Measurements from ENCODE around the gene SRM. TPM values are rescaled to one million over a fixed set of nuclear protein-coding genes. Genes with fewer than 3 reads are reported as not detected.
A peak's percentile ranks its signal among the peaks of the same experiment; 100 is the strongest.
"Not testable (repeated sequence)": the region's sequence is repeated elsewhere in the genome, so short reads cannot be mapped to it uniquely, and the experiment has no call there.

SRM gene
- total and polyA plus RNA-seq, 7 experiments from 2014 or later = 30.9 to 128 (median 45.9) TPM

GRCh38 chr1:11100149-11100493, 40.3 kb upstream of the SRM start:
- peak overlapping the region; percentile 91 to 97 (median 95) for H3K27ac Mint-ChIP-seq
- ChIA-PET CTCF (no interaction called here), POLR2A (interaction anchor here (0.9 to 1.8 kb wide), 7 partner anchors 12 to 88 kb away, joined by 3 to 9 read pairs (median 3); partner anchors contain the start of gene TARDBP)
- H3K4me1 ChIP-seq (ENCODE audit: control insufficient read depth in 2 of 2, insufficient read depth in 2 of 2, low read length in 2 of 2) = peaks cover 3 to 4% of the 10 kb centered on the region in 2 donors
- H3K9me3 Mint-ChIP-seq = peaks cover 0 to 1% (median 0%) of the 10 kb centered on the region in 11 donors
- H3K27me3 ChIP-seq (ENCODE audit: control insufficient read depth in 2 of 2, insufficient read depth in 2 of 2, low read length in 2 of 2) = no peaks in the 10 kb centered on the region
- no peaks in the 10 kb centered on the region for H3K9me3 ChIP-seq (ENCODE audit: control insufficient read depth in 2 of 3, low read length in 3 of 3)
- intact Hi-C loops (cut with micrococcal nuclease) = no loop called here
- ATAC-seq (no peak), DNase-seq (no peak)
- peak overlapping the region; percentile 74 for H3K4me3 ChIP-seq (ENCODE audit: low read length)
- H3K36me3 ChIP-seq (ENCODE audit: control insufficient read depth in 2 of 3, insufficient read depth in 3 of 3, low read length in 3 of 3) = peaks cover 0 to 25% (median 0%) of the 10 kb centered on the region in 3 experiments
- peak overlapping the region; percentile 87 to 99 (median 96) for H3K4me3 Mint-ChIP-seq
- peak overlapping the region; percentile 88 for H3K27ac ChIP-seq (ENCODE audit: low read depth, low read length)
- H3K27me3 Mint-ChIP-seq = no peaks in the 10 kb centered on the region
- H3K4me1 Mint-ChIP-seq = peaks cover 6 to 27% (median 20%) of the 10 kb centered on the region in 7 donors
- peaks cover 0 to 5% (median 4%) of the 10 kb centered on the region in 5 donors for H3K36me3 Mint-ChIP-seq

GRCh38 chr1:11099310-11100148, 39.7 kb upstream of the SRM start, which contains the start of gene EXOSC10:
TSS of gene EXOSC10 (minus strand) at chr1:11099869. CDS start at chr1:11099831, 38 bp downstream.
- H3K36me3 ChIP-seq (ENCODE audit: control insufficient read depth in 2 of 3, insufficient read depth in 3 of 3, low read length in 3 of 3) = peaks cover 0 to 30% (median 0%) of the 10 kb centered on the region in 3 experiments

GRCh38 chr1:11098931-11099309, 39.1 kb upstream of the SRM start:
- Histone ChIP-seq H3K36me3 (ENCODE audit: control insufficient read depth in 2 of 3, insufficient read depth in 3 of 3, low read length in 3 of 3) (peaks cover 0 to 36% (median 0%) of the 10 kb centered on the region in 3 experiments), H3K27ac (ENCODE audit: low read depth, low read length) (peak overlapping the region; percentile 88), H3K4me3 (ENCODE audit: low read length) (peak overlapping the region; percentile 74), H3K4me1 (ENCODE audit: control insufficient read depth in 2 of 2, insufficient read depth in 2 of 2, low read length in 2 of 2) (peaks cover 3 to 4% of the 10 kb centered on the region in 2 donors), H3K27me3 (ENCODE audit: control insufficient read depth in 2 of 2, insufficient read depth in 2 of 2, low read length in 2 of 2) (no peaks in the 10 kb centered on the region), H3K9me3 (ENCODE audit: control insufficient read depth in 2 of 3, low read length in 3 of 3) (no peaks in the 10 kb centered on the region)
- Mint-ChIP-seq H3K27ac (peak overlapping the region; percentile 82 to 97 (median 93)), H3K4me3 (peak overlapping the region; percentile 87 to 99 (median 96)), H3K9me3 (peaks cover 0 to 1% (median 0%) of the 10 kb centered on the region in 11 donors), H3K36me3 (peaks cover 0 to 5% (median 4%) of the 10 kb centered on the region in 5 donors), H3K4me1 (peaks cover 6 to 27% (median 20%) of the 10 kb centered on the region in 7 donors), H3K27me3 (no peaks in the 10 kb centered on the region)
- intact Hi-C loops (cut with micrococcal nuclease) = loop anchor here (1.0 to 10.0 kb wide), 9 partner anchors 39 to 706 kb away; partner anchors contain the start of genes SRM (in 2 of the 2), TARDBP (in 2 of the 2), CLCN6 (in 1 of the 2) and DFFA (in 1 of the 2)
- CTCF ChIA-PET = interaction anchor here (1.2 to 1.3 kb wide), 2 partner anchors 61 to 547 kb away, joined by 3 to 5 read pairs; no protein-coding TSS in a partner anchor
- ATAC-seq = no peak
- no peak for DNase-seq
- POLR2A ChIA-PET = interaction anchor here (1.1 to 2.1 kb wide), 6 partner anchors 11 to 88 kb away, joined by 3 to 9 read pairs (median 4); partner anchors contain the start of genes SRM and TARDBP

More at GRCh38 chr1:11099310-11100148, 39.7 kb upstream of the SRM start, which contains the start of gene EXOSC10:
- Mint-ChIP-seq H3K4me1 (peaks cover 6 to 27% (median 20%) of the 10 kb centered on the region in 7 donors), H3K9me3 (peaks cover 0 to 1% (median 0%) of the 10 kb centered on the region in 11 donors), H3K27ac (peak within 1 kb of the TSS; percentile 91 to 97 (median 95)), H3K4me3 (peak within 1 kb of the TSS; percentile 87 to 99 (median 96)), H3K27me3 (no peaks in the 10 kb centered on the region), H3K36me3 (peaks cover 0 to 5% (median 4%) of the 10 kb centered on the region in 5 donors)
- H3K27me3 ChIP-seq (ENCODE audit: control insufficient read depth in 2 of 2, insufficient read depth in 2 of 2, low read length in 2 of 2) = no peaks in the 10 kb centered on the region
- H3K4me3 ChIP-seq (ENCODE audit: low read length) = peak within 1 kb of the TSS; percentile 74
- peak within 1 kb of the TSS; percentile 88 for H3K27ac ChIP-seq (ENCODE audit: low read depth, low read length)
- DNase-seq = peak; percentile 90 to 97 (median 95)
- no peaks in the 10 kb centered on the region for H3K9me3 ChIP-seq (ENCODE audit: control insufficient read depth in 2 of 3, low read length in 3 of 3)
- POLR2A ChIA-PET = interaction anchor here (0.9 to 1.9 kb wide), 8 partner anchors 11 to 87 kb away, joined by 3 to 9 read pairs (median 3); partner anchors contain the start of genes SRM and TARDBP
- peaks cover 3 to 4% of the 10 kb centered on the region in 2 donors for H3K4me1 ChIP-seq (ENCODE audit: control insufficient read depth in 2 of 2, insufficient read depth in 2 of 2, low read length in 2 of 2)
- ATAC-seq = peak; percentile 99
- intact Hi-C loops (cut with micrococcal nuclease) = loop anchor here (1.0 to 10.0 kb wide), 9 partner anchors 39 to 705 kb away; partner anchors contain the start of genes SRM (in 2 of the 2), TARDBP (in 2 of the 2), CLCN6 (in 1 of the 2) and DFFA (in 1 of the 2)
- CTCF ChIA-PET = interaction anchor here (1.2 to 1.3 kb wide), 2 partner anchors 62 to 546 kb away, joined by 3 to 5 read pairs; no protein-coding TSS in a partner anchor

GRCh38 chr1:11083784-11084183, 24.0 kb upstream of the SRM start:
- DNase-seq; H3K27ac Mint-ChIP-seq; H3K4me3 Mint-ChIP-seq; CTCF ChIA-PET; H3K9me3 Mint-ChIP-seq; intact Hi-C loops (cut with micrococcal nuclease); H3K27ac ChIP-seq (ENCODE audit: low read depth, low read length); ATAC-seq; H3K4me1 ChIP-seq (ENCODE audit: control insufficient read depth in 2 of 2, insufficient read depth in 2 of 2, low read length in 2 of 2); POLR2A ChIA-PET; H3K9me3 ChIP-seq (ENCODE audit: control insufficient read depth in 2 of 3, low read length in 3 of 3); H3K4me1 Mint-ChIP-seq; H3K27me3 Mint-ChIP-seq; H3K27me3 ChIP-seq (ENCODE audit: control insufficient read depth in 2 of 2, insufficient read depth in 2 of 2, low read length in 2 of 2); H3K4me3 ChIP-seq (ENCODE audit: low read length): not testable (repeated sequence)
- H3K36me3 Mint-ChIP-seq = peaks cover 19 to 47% (median 34%) of the 10 kb centered on the region in 5 donors
- peaks cover 6 to 56% (median 33%) of the 10 kb centered on the region in 3 experiments for H3K36me3 ChIP-seq (ENCODE audit: control insufficient read depth in 2 of 3, insufficient read depth in 3 of 3, low read length in 3 of 3)

GRCh38 chr1:11080931-11081330, 21.1 kb upstream of the SRM start:
- peaks cover 7 to 42% (median 22%) of the 10 kb centered on the region in 5 donors for H3K36me3 Mint-ChIP-seq
- Histone ChIP-seq H3K36me3 (ENCODE audit: control insufficient read depth in 2 of 3, insufficient read depth in 3 of 3, low read length in 3 of 3) (peaks cover 16 to 62% (median 19%) of the 10 kb centered on the region in 3 experiments), H3K4me3 (ENCODE audit: low read length) (no peak overlapping the region), H3K4me1 (ENCODE audit: control insufficient read depth in 2 of 2, insufficient read depth in 2 of 2, low read length in 2 of 2) (no peaks in the 10 kb centered on the region), H3K9me3 (ENCODE audit: control insufficient read depth in 2 of 3, low read length in 3 of 3) (no peaks in the 10 kb centered on the region), H3K27ac (ENCODE audit: low read depth, low read length) (no peak overlapping the region), H3K27me3 (ENCODE audit: control insufficient read depth in 2 of 2, insufficient read depth in 2 of 2, low read length in 2 of 2) (no peaks in the 10 kb centered on the region)
- ChIA-PET POLR2A (interaction anchor here (1.2 kb wide), 1 partner anchor 23 kb away, joined by 3 read pairs; no protein-coding TSS in a partner anchor), CTCF (no interaction called here)
- H3K4me3 Mint-ChIP-seq = no peak overlapping the region
- H3K9me3 Mint-ChIP-seq = no peaks in the 10 kb centered on the region
- DNase-seq (no peak), ATAC-seq (no peak)
- no peak overlapping the region for H3K27ac Mint-ChIP-seq
- H3K4me1 Mint-ChIP-seq = peaks cover 0 to 4% (median 0%) of the 10 kb centered on the region in 7 donors
- H3K27me3 Mint-ChIP-seq = no peaks in the 10 kb centered on the region
- intact Hi-C loops (cut with micrococcal nuclease) = no loop called here

GRCh38 chr1:11078631-11079030, 18.8 kb upstream of the SRM start:
- CTCF ChIA-PET = interaction anchor here (0.6 kb wide), 2 partner anchors 18 to 578 kb away, joined by 3 read pairs; no protein-coding TSS in a partner anchor
- H3K27me3 ChIP-seq (ENCODE audit: control insufficient read depth in 2 of 2, insufficient read depth in 2 of 2, low read length in 2 of 2) = no peaks in the 10 kb centered on the region
- H3K27ac ChIP-seq (ENCODE audit: low read depth, low read length) = no peak overlapping the region
- Mint-ChIP-seq H3K4me1 (peaks cover 0 to 4% (median 0%) of the 10 kb centered on the region in 7 donors), H3K9me3 (no peaks in the 10 kb centered on the region), H3K27ac (peak overlapping the region in 2 of 9 donors; percentile 62 to 64), H3K36me3 (peaks cover 7 to 30% (median 22%) of the 10 kb centered on the region in 5 donors), H3K4me3 (no peak overlapping the region), H3K27me3 (no peaks in the 10 kb centered on the region)
- H3K9me3 ChIP-seq (ENCODE audit: control insufficient read depth in 2 of 3, low read length in 3 of 3) = no peaks in the 10 kb centered on the region
- H3K36me3 ChIP-seq (ENCODE audit: control insufficient read depth in 2 of 3, insufficient read depth in 3 of 3, low read length in 3 of 3) = peaks cover 31 to 85% (median 33%) of the 10 kb centered on the region in 3 experiments
- ATAC-seq (no peak), DNase-seq (no peak)
- no peak overlapping the region for H3K4me3 ChIP-seq (ENCODE audit: low read length)
- no peaks in the 10 kb centered on the region for H3K4me1 ChIP-seq (ENCODE audit: control insufficient read depth in 2 of 2, insufficient read depth in 2 of 2, low read length in 2 of 2)
- intact Hi-C loops (cut with micrococcal nuclease) = no loop called here
- POLR2A ChIA-PET = no interaction called here
